HCT116 (cell line): Measurements from ENCODE around the gene PDE4DIP.
"Not testable (repeated sequence)": the region's sequence is repeated elsewhere in the genome, so short reads cannot be mapped to it uniquely, and the experiment has no call there.

Experiments
- EGR1 ChIP-seq: IDR thresholded peaks from 2 replicates; pipeline ENCODE4 v1.6.1; 2012; ENCODE audit warnings: low read depth
- EZH2phosphoT487 ChIP-seq: fragments of 200-600 bp; IDR thresholded peaks from 2 replicates; pipeline ENCODE4 v1.6.1; 2018; ENCODE audit warnings: antibody characterized with exemption, borderline replicate concordance
- JUND ChIP-seq: IDR thresholded peaks from 2 replicates; pipeline ENCODE4 v1.6.1; 2012
- POLR2AphosphoS5 ChIP-seq: IDR thresholded peaks from 2 replicates; pipeline ENCODE4 v1.6.1; 2011; ENCODE audit warnings: mild to moderate bottlenecking, low read depth, low read length, moderate library complexity
- RAD21 ChIP-seq: IDR thresholded peaks from 2 replicates; pipeline ENCODE4 v1.6.1; 2012; ENCODE audit warnings: low read depth, mild to moderate bottlenecking
- YY1 ChIP-seq: IDR thresholded peaks from 2 replicates; pipeline ENCODE4 v1.6.1; 2011; ENCODE audit warnings: low read length, low read depth, moderate library complexity, mild to moderate bottlenecking; ENCODE audit not compliant: insufficient replicate concordance; ENCODE audit errors: extremely low read depth
- TF ChIP-seq, protein P1 (sequence below), 3 experiments: fragments of 200-600 bp in 1 of 3; sonication (generic) in 1 of 3; IDR thresholded peaks in 2 of 3; conservative IDR thresholded peaks in 1 of 3; 2 replicates each; pipeline ENCODE4 v1.5.1; 2012 to 2017; ENCODE audit warnings: low read depth in 2 of 3, low read length in 2 of 3, antibody characterized with exemption in 1 of 3, borderline replicate concordance in 1 of 3, control low read depth in 1 of 3, mild to moderate bottlenecking in 1 of 3, mixed read lengths in 1 of 3, mixed run types in 1 of 3, moderate library complexity in 1 of 3; ENCODE audit not compliant: insufficient read depth in 1 of 3
- TF ChIP-seq, protein P2 (sequence below): IDR thresholded peaks from 2 replicates; pipeline ENCODE4 v1.6.1; 2012; ENCODE audit warnings: low read depth

DNA sequence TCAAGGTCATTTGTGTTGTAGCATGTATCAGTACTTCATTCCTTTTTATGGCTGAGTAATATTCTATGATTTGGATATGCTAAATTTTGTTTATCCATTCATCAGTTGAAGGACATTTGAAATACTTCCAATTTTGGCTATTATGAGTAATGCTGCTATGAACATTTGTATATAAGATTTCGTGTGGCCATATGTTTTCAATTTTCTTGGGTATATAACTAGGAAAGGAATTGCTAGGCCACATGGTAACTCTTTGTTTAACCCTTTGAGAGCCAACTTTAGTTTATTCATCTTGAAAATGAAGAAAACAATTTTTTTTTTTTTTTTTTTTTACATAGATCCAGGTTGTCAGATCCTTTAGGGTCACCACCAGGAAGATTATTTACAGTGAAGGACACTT, 37.0 kb downstream of the PDE4DIP start:
- TF ChIP-seq, protein P1, sequence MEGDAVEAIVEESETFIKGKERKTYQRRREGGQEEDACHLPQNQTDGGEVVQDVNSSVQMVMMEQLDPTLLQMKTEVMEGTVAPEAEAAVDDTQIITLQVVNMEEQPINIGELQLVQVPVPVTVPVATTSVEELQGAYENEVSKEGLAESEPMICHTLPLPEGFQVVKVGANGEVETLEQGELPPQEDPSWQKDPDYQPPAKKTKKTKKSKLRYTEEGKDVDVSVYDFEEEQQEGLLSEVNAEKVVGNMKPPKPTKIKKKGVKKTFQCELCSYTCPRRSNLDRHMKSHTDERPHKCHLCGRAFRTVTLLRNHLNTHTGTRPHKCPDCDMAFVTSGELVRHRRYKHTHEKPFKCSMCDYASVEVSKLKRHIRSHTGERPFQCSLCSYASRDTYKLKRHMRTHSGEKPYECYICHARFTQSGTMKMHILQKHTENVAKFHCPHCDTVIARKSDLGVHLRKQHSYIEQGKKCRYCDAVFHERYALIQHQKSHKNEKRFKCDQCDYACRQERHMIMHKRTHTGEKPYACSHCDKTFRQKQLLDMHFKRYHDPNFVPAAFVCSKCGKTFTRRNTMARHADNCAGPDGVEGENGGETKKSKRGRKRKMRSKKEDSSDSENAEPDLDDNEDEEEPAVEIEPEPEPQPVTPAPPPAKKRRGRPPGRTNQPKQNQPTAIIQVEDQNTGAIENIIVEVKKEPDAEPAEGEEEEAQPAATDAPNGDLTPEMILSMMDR (IDR thresholded peaks at IDR 0.05 in 2 of 3, conservative IDR thresholded peaks at IDR 0.05 in 1 of 3; ENCODE audit: borderline replicate concordance in 1 of 3, insufficient read depth in 1 of 3, low read depth in 2 of 3, low read length in 2 of 3): not testable (repeated sequence)
- TF ChIP-seq RAD21, POLR2AphosphoS5, JUND, YY1, EGR1, EZH2phosphoT487: not testable (repeated sequence)
- TF ChIP-seq, protein P2, sequence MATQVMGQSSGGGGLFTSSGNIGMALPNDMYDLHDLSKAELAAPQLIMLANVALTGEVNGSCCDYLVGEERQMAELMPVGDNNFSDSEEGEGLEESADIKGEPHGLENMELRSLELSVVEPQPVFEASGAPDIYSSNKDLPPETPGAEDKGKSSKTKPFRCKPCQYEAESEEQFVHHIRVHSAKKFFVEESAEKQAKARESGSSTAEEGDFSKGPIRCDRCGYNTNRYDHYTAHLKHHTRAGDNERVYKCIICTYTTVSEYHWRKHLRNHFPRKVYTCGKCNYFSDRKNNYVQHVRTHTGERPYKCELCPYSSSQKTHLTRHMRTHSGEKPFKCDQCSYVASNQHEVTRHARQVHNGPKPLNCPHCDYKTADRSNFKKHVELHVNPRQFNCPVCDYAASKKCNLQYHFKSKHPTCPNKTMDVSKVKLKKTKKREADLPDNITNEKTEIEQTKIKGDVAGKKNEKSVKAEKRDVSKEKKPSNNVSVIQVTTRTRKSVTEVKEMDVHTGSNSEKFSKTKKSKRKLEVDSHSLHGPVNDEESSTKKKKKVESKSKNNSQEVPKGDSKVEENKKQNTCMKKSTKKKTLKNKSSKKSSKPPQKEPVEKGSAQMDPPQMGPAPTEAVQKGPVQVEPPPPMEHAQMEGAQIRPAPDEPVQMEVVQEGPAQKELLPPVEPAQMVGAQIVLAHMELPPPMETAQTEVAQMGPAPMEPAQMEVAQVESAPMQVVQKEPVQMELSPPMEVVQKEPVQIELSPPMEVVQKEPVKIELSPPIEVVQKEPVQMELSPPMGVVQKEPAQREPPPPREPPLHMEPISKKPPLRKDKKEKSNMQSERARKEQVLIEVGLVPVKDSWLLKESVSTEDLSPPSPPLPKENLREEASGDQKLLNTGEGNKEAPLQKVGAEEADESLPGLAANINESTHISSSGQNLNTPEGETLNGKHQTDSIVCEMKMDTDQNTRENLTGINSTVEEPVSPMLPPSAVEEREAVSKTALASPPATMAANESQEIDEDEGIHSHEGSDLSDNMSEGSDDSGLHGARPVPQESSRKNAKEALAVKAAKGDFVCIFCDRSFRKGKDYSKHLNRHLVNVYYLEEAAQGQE: not testable (repeated sequence)
